Measurements from ENCODE around the gene GLI3.

DNA sequence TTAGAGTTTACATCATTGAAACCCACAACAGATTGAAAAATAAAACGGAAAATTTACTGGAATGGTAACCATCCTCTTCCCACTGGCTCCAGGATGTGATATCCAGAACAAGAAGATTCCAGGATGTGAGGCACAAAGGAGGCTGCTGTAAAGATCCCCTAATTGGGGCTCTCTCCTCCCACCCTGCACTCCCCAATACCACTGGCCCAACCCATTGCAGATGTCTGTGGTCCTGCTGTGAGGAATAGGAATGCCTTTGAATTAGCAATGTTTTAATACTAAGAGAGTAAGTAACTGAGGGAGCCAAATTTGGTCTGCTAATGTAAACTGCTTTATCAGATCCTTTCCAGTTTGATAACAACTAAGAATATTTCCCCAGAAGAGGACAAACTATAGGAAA lies 308.2 kb downstream of the GLI3 start:
- TF ChIP-seq POLR2A (IDR thresholded peaks at IDR 0.05) (no peak), EP300 (IDR thresholded peaks at IDR 0.05) (no peak)
- TF ChIP-seq, protein P1, sequence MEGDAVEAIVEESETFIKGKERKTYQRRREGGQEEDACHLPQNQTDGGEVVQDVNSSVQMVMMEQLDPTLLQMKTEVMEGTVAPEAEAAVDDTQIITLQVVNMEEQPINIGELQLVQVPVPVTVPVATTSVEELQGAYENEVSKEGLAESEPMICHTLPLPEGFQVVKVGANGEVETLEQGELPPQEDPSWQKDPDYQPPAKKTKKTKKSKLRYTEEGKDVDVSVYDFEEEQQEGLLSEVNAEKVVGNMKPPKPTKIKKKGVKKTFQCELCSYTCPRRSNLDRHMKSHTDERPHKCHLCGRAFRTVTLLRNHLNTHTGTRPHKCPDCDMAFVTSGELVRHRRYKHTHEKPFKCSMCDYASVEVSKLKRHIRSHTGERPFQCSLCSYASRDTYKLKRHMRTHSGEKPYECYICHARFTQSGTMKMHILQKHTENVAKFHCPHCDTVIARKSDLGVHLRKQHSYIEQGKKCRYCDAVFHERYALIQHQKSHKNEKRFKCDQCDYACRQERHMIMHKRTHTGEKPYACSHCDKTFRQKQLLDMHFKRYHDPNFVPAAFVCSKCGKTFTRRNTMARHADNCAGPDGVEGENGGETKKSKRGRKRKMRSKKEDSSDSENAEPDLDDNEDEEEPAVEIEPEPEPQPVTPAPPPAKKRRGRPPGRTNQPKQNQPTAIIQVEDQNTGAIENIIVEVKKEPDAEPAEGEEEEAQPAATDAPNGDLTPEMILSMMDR (IDR thresholded peaks at IDR 0.05) = no peak

Measured in tibial nerve (tissue), 4 donors.